NCI-H460 (cell line): Measurements from ENCODE around the gene IL17RA. TPM values are rescaled to one million over a fixed set of nuclear protein-coding genes. Genes with fewer than 3 reads are reported as not detected.
A peak's percentile ranks its signal among the peaks of the same experiment; 100 is the strongest.
"Not testable (repeated sequence)": the region's sequence is repeated elsewhere in the genome, so short reads cannot be mapped to it uniquely, and the experiment has no call there.

ENCODE experiments used
- DNase-seq: peaks from one replicate; pipeline ENCODE4 v3.0.0-alpha.2; 2016; ENCODE audit warnings: low read depth; ENCODE audit errors: extremely low read depth
- total RNA-seq: library from RNA; depleted of rRNA; stranded (reverse); fragments of >200 nt; shearing (Covaris generic); gene quantifications from 2 replicates; pipeline ENCODE4 v1.2.3, GENCODE V29; 2014; rRNA removed

The IL17RA gene
- total RNA-seq, 1 experiment from 2014 or later = 3.4 TPM

DNA sequence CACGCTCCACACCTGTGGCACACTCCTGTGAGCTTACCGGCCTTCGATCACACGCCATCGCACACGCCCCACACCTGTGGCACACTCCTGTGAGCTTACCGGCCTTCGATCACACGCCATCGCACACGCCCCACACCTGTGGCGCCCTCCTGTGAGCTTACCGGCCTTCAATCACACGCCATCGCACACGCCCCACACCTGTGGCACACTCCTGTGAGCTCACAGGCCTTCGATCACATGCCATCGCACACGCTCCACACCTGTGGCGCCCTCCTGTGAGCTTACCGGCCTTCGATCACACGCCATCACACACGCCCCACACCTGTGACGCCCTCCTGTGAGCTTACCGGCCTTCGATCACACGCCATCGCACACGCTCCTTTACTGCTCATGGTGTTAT, 62.7 kb downstream of the IL17RA start:
- not testable (repeated sequence) for DNase-seq

DNA sequence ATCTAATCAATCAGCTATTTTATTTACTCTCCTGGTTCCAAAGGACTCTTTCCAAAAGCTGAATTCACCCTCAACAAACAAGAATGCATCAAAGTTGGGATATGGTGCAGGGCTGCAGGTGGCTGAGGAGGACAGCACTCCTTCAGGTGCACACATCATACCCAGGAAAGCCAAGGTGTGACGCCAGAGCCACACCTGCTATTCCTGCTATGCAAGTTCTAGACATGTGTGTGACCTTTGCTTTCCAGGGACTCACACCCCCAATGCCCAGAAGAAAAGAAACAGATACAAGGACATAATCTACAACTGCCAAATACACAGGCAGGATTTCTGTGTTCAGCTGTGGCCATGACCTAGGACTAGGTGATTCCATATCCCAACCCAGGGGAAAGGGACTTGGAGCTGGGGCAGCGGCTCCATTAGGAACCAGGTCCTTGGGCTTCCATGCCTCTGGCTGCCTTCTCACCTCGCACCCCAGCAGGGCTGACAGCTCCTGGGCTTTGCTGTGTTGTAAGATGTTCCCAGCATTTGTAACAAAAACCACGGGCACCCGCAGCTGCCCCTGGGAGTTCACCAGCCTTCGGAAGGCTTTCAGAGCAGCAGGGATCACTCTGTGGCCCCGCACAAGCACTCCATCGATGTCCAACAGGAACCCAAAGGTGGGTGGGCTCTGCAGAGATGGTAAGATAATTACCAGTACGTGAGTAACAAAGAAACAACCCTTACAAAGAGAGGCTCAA, 64.4 kb downstream of the IL17RA start:
- DNase-seq = no peak

DNA sequence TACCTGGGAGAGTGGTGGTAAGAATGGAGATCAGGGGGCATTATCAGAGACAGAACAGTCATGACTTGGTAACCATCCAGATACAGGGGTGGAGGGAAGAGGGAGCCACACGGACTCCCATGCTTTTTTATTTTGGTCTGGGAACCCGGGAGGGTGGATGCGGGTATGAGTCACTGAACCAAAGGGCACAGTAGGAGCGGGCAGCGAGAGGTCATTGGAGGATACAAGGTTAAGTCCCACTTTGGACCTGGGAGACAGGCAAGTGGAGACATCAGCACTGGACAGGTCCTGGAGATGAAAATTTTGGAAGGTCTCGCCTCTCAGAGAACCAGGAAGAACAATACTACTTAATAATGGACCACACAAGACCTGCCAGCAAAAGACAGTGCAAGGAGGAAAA, 67.5 kb downstream of the IL17RA start:
- DNase-seq = no peak

DNA sequence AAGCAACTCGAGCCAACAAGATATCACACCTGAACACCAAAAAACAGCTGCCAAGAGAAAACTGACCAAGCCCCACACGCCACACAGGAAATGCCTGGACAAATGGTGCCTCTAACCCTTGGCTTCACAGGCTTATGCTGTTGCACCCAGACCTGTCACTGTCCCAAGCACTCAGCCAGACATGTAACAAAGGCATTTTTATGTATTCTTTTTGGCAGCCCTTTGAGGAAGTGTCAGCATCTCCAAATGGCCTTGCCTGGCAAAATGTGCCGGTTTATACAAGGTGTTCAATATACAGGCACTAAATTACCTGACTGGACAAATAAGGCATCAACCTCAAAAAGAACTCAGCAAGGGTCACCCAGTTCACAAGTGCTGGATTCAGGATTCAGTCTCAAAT, 68.2 kb downstream of the IL17RA start:
- DNase-seq = no peak

DNA sequence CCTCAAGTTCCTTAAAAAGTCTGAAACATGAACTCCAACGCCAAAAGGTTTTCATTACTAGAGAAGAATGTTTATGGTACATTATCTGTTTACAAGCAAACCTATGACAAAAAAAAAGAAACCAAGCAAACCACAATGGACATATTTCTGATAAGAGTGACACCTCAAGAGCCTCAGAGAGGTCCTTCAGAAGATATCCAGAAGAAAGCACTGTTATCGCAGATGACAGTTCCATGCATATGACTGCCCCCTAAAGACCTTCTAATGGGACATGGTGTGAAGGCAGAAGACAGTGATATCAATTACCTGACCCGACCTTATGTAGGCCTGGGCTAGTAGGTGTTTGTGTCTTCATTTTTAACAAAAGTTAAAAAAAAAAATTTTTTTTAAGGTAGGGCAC, 71.1 kb downstream of the IL17RA start:
- no peak for DNase-seq

DNA sequence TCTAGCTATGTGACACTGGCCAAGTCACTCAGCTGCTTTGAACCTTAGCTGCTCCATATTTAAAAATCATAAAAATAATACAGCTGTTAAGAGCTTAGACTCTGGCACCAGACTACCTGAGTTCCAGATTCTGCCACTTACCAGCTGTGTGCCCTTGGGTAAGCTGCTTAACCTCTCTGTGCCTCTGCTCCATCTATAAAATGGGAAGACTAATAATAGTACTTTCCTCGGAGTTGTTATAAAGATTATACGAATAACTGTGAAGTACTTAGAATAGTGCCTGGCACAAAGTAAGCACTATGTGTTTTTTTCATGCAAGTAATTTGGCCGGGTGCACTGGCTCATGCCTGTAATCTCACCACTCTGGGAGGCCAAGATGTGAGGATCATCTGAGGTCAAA, 72.9 kb downstream of the IL17RA start:
- DNase-seq = no peak

DNA sequence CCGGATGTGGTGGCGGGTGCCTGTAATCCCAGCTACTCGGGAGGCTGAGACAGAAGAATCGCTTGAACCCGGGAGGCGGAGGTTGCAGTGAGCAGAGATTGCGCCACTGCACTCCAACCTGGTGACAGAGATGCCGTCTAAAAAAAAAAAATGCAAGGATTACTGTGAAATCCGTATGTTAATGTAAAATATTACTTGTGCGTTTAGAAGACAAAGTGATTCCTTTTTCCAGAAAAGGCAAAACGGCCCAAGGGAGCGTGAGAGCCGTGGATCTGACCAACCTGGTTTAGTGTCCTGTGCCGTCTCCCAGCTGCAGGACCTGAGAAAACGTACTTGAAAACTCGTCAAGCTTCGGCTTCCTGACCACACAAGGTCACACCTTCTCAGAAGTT, 73.4 kb downstream of the IL17RA start:
- no peak for DNase-seq

DNA sequence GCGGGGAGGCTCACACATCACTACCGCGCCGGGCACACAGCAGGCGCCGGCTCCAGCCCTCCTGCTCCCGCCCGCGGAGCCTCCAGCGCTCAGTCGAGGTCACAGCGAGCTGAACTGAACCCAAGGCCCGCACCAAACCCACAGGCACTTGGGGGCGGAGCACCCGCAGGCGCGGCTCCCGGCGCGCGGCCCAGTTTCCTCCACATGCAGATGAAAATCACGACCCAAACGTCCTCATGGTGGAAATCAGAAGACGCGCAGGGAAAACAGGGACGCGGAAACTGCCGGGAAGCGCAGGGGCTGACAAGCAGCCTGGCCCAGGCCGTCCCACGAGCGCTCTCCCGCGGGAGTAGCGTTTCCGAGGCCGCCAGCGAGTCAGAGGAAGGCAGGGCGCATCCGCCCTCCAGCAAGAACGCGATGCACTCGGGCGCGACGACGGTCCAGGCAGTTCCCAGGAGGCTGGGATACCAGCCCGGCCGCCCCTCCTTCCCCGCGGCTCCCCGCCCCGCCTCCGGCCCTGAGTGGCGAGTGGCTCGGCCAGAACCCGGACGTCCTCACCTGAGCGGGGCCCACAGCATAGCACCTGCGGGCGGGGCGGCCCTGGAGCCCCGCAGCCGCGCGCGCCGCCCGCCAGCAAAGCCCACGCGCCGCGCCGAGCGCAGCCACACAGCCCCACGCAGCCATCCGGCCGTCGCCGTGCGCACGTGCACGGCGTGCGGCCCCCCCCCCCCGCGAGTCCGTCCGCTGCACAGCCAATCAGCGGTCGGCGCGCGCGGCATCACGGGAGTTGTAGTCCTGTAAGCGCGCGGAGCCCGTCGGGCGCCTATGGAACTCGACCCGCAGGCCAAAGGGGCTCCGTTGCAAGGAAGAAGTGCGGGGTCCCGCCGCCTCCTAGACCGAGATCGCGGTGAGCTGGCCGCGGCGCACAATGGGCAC, 74.0 kb downstream of the IL17RA start, which contains the start of gene HDHD5:
TSS of gene HDHD5 (minus strand) at position 710 of the 936 bp plus-strand sequence. CDS start at position 684, 26 bp downstream.
- peak; percentile 67 for DNase-seq

DNA sequence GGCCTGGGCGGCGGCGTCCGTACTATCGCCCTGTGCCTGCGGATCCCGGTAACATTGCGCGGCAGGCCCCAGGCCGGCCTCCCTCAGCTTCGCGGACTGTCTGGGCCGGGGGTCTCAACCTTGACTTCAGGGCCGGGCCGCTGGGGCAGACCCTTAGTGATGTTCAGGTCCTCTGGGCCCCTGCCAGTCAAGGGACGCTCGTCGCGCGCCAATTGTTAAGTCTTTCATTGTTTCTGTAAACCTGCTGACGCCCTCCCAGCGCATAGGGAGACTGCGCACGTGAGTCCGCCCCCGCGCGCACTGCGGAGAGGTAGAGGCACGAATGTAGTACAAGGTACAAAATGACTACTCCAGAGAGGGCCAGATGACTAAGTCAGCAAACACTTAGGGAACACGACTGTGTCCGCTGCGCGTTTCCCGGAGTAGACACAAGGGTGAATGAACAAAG, 74.7 kb downstream of the IL17RA start:
- DNase-seq = peak; percentile 13

DNA sequence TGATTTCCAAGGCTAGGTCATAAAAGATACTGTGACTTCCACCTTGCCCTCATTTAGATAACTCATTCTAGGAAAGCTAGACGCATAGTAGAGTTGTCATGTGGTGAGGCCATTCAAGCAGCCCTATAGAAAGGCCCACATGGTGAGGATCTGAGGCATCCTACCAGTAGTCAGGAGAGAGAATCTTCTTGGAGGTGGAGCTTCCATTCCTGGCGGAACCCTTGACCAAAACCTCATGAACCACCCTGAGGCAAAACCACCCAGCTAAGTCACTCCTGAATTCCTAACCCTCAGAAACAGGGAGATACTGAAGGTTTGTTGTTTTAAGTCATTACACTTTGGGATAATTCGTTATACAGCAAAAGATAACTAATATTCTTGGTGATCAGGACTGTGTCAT, 77.2 kb downstream of the IL17RA start:
- DNase-seq = no peak

DNA sequence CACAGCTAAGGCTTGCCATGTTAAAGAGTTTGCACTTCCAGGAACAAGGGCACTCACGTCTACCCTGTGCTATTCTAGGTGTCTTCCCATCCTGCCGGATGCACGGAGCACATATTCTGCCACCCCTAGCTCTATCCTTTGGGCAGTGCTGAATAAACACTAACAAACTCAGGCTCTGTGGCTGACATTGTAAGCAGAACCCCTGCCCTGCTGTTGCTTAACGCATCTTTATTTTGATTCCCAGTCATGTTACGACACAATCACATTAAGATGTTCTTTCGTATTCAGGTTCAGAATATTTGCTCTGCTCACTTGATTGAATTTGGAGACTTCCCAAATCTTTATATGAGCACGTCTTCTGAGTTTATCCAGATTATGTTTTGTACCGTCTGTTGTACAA, 77.9 kb downstream of the IL17RA start:
- no peak for DNase-seq

DNA sequence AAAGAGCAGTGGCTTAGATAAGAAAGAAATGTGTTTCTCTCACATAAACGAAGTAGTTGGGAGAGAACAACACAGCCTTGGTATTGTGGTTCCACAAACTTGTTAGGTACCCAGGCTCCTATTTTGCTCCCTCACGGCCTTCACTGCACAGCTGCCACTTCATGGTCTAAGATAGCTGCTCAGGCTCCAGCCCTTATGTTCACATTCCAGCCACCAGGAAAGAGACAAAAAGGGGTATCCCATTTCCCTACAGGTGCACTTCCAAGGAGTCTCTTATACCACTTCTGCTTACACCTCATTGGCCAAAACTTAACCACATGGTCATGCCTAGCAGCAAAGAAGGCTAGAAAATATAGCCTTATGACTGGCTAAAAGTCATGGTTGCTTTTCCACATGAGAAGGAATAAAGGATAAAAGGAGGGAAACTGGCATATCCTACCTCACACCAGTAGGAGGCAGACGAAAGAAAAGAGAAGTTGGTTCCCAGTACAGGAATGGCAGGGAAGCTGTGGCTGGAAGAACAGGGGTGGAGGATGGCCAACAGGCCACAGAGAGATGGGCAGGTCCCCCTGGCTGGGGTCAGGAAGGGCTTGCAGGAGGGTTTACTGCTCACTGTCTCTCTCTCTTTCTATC, 79.7 kb downstream of the IL17RA start:
- DNase-seq = no peak

Other genes with a start within 250 kb of the IL17RA start
- gene GAB4, start 76.8 kb upstream of the IL17RA start, total RNA-seq = not detected in 2 replicates
- gene TMEM121B, start 36.4 kb downstream of the IL17RA start, total RNA-seq = not detected in 2 replicates
- gene HDHD5, start 74.3 kb downstream of the IL17RA start, total RNA-seq = 33.5 and 38.4 TPM in 2 replicates
- not detected in 2 replicates for gene ADA2, start 134.4 kb downstream of the IL17RA start, total RNA-seq